Stimulated activated CD4-positive, alpha-beta T cell treated with anti-CD3 and anti-CD28 coated beads, Interleukin-4, amount 100 ng/mL, for 1 hour (primary cell): ENCODE measurements around the gene SLC6A1.
A peak's percentile ranks its signal among the peaks of the same experiment; 100 is the strongest.

Experiments used
- DNase-seq: peaks from one replicate; pipeline ENCODE4 v3.0.0-alpha.2; 2020

SLC6A1 gene

DNA sequence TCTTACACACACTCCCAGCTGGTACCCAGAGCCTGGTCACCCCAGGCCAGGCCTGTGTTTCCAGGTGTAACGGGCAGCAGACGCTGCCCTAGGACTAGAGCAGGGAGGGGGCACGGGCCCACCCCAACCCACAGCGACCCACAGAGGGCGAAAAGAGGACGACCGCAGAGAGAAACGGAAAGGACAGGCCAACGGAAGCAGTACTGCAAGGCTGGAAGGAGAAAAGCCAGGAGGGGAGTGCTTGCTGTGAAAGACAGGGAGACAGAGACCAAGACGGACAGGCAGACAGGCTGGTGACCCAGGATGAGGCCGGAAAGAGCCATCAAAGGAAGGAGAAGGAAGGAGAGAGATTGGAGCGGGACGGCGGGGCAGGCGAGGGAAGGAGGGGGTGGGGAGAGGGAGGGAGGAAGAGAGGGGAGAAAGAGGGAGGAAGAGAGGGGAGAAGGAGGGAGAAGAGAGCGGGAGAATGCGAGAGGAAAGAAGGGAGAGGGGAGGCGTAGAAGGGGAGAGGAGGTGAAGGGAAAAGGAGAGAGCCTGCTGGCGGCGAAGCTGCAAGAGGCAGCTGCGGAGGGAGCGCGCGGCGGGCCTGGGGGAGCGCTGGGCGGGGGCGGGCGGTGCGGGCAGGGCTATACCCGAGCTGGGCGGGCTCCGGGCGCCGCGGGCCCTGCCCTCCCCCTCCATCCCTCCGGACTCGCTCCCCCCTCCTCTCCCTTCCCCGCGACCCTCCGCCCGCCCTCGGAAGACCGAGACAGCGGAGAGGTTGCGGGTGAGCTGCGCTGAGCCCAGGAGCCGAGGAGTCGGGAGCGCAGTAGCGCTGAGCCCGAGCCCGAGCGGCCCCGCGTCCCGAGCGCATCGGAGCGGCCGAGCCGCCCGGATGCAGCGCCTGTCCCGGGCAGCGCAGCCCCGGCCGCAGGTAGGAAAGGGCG, at the start of gene SLC6A1:
Gene SLC6A1, plus strand, starts transcription at position 732 of the 926 bp plus-strand sequence. CDS start 24,464 bp downstream, outside the sequence.
- no peak for DNase-seq

DNA sequence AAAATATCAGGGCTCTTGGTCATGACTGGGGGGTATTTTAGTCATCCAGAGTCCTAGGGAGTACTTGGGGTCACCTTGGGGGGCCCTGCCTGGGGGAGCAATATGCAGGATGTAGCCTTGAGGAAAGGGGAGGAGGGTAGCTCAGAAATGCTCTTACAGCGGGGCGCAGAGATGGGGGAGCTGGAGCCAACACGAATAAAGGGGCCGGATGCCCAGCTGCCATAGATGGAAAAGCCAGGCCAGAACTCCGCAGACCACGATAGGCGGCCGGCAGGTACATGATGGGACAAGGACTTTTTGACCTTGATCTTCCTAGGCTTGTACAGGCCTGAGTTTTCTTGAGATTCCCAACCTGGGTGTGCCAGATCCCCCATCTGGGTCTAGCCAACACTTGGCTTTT, 47.7 kb upstream of the SLC6A1 start:
- no peak for DNase-seq

DNA sequence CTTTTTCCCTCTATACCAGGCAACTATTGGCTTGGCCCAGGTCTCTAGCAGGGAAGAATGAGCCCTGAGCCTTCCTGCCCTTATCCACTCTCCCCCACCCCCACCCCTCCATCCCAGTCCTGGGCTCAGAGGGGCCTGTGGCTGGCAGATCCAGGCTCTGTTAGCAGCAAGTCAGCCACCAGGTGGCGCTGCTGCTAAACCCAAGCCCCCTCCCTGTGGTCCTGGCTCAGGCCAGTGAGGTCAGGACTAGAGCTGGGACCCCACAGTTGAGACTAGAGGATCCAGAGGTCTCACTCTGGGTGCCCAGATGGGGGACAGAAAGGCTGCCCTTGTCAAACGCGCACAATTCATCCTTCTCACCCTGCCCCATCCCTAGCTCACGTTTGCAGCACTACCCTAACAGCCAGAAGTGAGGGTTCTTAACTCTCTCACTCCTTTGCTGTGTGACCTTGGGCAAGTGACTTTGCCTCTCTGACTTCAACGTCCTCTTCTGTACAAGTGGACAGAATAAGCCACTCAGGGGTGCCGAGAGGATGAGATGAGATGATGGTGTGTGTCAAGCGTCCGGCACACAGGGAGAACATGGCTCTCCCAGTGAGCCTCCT, 46.8 kb upstream of the SLC6A1 start:
- peak; percentile 54 for DNase-seq

DNA sequence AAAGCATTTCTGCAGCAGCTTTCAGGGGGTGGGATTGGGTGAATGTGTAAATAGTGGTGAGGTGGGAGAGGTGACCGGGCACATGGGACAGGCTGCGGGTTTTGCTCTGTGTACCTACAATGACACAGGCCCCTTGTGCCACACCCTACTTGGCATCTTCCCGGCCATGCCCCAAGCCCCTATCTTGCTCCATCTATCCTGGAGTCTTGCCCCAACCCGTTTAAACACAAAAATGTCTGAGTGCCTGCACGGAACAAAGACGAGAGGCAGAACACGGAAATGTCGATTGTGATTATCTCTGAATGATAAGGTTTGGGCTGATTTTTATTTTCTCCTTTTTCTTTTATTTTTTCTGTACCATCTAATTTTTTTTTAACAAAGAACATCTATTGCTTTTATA, 46.0 kb upstream of the SLC6A1 start:
- DNase-seq, result no peak

DNA sequence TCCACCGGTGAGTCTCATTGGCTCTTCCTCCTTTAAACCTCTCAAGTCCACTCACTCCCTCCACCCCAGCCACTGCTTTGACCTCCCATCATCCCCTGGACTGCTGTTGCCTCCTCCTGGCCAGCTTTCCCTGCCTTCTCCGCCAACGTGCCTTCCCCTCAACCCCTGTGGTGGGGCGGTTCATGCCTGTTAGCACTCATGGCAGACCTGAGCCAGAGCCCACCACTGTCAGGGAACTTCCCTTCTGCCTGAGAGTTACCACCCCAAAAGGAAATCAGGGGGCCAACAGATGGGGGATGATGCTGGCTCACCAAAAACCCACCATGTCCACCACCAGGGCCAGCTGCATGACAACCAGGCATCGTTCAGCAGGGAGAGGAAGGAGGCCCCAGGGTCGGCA, 44.2 kb upstream of the SLC6A1 start:
- no peak for DNase-seq

DNA sequence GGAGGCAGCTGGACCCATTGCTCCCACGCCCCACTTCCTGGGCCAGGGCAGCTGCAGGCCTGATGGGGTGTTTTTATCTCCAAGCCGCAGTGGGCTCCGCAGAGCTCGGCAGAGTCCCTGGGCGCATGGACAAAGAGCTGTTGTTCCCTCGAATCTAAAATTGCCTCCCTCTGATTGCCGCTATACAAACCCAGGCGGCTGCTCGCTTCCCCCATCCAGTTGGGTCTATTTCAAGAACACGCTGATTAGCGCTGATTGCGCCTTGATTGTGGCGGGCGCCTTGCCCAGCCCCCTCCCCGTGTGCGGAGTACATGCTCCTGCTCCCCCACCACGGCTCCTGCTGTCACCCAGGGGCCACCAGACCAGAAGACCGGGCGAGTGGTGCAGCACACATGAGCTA, 43.4 kb upstream of the SLC6A1 start:
- no peak for DNase-seq

DNA sequence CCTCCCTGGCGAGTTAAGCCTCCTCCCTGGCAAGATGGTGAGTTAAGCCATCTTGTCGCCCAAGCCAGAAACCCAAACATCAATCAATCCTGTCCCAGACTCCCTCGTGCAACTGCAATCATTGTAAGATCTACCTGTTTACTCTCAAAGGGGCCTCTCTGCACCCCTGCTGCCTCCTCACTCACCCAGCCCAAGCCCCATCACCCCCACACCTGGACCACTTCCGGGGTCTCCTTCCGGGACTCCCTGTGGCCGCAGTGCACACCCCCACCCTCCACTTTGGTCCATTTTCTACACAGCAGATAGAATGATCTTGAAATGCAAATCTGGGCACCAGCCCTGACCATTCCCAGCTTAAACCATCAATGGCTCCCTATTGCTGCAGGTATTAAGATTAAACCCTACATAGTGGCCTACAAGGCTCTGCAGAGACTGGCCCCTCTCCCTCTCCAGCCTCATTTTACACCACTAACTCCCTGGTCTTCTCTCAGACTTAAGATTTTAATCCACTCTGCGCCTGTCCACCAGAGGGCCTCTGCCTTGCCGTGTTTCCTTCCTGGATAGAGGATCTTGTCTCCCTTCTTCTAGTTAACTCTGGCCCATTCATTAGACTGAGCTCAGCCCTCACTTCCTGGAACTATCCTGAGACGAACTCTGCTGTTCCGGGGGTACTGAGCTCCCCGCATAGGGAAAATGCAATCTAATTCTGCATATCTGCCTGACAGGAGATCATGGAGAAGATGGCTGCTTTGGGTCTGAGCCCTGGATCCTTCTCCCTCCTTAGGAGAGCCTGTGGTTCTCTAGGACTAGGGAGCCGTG, 41.9 kb upstream of the SLC6A1 start:
- DNase-seq, result no peak

DNA sequence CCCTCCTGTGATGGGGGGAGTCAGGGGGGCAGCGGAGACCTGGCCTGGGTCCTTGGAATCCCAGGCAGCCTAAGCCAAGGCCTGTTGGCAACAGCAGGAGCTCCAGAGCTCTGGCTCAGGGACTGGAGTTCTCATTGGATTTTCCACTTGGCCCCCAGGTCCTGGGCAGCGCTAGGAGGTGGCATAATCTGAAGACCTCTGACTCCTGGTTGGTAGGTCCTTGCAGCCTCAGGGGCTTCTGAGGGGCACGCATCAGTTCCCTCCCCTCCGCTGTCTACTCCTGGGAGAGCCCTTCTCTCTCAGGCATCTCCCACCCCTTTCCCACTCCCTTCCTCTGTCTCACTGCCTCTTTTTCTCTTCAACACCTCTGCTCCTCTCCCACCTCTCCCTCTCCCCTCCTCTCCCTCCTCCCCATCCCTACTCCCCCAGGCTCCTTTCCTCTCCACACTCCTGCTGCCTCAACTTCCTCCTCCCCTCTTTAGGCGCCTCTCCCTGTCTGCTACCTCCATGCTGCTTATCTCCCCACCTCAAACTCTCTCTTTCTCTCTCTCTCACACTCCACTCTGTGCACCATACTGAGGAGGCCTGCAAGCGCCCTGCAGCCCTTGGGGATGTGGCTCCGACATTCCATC, 41.1 kb upstream of the SLC6A1 start:
- no peak for DNase-seq

DNA sequence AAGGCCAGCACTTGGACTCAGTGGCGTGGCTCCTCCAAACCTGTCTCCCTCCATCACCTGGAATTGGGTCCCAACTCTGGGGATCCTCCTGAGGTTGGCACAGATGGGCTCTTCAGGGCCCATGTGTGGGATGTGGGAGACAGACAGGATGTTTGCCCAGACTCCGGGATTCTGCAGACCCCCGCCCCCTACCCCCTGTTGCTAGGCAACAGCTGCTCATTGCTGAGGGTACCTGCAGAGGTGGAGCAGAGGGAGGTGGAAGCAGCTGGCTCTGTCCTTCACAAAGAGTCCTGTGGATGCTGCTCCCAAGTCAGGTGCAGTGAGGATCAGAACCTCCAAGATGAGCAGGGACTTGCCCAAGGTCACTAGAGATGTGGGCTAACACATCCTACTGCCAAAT, 40.0 kb upstream of the SLC6A1 start:
- no peak for DNase-seq

DNA sequence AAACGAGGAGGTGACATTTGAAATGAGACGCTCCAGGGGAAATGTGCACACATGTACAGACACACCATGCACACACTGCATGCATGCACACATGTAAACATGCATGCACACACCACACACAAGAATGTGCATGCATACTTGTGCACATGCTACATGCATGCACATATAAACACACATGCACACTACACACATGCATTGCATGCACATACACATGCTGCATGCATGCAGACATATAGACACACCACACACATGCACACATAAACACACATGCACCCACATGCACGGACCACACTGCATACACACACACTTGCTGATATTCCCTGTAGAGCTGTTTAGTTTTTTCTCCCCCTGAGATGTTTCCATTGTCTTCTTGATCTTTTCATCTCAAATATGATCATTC, 37.8 kb upstream of the SLC6A1 start:
- no peak for DNase-seq

DNA sequence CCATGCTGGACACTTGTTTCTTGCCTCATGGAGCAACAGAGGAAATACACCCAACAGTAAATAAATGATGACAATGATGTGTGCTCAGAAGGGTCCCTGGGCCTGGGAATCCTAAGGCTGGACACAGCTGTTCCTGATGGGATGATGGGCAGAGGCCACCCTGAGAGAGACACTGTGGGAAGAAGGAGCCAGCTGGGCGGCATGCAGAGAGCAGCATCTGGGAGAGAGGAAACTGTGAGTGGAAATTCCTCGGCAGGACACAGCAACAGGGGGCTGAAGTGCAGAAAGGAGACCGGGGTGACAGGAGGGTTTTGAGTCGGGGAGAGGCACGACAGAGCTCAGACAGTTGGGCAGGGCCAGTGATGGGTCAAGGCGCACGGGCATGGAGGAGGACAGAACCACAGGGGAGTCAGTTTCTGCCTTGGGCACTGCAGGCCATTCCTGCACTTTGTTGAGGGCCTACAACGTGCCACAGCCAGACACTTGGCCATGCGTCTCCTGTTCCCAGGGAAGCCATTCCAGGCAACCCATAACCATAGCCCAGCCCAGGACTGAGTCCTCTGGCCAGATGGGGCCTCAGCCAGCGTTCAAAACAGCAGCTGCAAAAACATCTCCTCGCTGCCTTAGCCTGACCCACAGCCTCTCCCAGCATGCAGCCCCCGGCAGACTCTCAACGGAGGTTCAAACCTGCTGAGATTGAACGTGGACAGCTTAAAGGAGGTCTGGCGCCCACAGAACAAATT, 36.7 kb upstream of the SLC6A1 start:
- no peak for DNase-seq

DNA sequence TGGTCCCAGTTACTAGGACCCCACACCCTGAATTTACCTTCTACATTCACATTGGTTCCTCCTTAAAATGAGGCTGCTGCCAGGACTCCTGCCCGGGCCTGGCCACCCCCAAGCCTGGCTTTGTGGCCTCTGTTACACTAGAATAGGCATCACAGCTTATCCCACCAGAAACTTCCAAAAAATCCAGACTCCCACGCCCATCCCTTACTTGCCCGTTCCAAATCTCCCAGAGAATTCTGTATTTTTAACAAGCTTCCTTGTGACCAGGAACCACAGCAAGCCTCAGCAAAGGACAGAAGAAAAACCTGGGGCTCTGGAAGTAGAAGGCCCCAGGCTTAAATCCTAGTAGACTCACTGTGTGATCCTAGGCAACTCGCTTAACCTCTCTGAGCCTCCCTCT, 36.0 kb upstream of the SLC6A1 start:
- DNase-seq, result no peak

DNA sequence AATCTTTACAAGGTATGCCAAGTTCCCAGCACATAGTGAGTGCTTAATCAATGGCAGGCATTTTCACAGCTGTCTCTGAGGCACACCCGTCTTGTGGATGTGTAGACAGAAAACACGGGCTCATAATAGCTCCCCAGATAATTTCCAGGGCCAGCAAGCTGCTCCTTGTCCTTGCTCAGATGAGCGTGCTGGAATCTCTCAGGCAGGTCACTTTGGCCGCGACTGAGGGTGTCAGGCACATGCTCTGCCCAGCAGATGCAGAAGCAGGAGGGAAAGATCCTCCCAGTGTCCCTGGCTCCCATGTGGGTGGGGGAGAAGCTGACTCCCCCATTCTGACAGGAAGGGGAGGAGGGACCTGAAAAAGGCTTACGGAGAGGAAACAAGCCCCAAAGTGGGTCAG, 35.6 kb upstream of the SLC6A1 start:
- no peak for DNase-seq

DNA sequence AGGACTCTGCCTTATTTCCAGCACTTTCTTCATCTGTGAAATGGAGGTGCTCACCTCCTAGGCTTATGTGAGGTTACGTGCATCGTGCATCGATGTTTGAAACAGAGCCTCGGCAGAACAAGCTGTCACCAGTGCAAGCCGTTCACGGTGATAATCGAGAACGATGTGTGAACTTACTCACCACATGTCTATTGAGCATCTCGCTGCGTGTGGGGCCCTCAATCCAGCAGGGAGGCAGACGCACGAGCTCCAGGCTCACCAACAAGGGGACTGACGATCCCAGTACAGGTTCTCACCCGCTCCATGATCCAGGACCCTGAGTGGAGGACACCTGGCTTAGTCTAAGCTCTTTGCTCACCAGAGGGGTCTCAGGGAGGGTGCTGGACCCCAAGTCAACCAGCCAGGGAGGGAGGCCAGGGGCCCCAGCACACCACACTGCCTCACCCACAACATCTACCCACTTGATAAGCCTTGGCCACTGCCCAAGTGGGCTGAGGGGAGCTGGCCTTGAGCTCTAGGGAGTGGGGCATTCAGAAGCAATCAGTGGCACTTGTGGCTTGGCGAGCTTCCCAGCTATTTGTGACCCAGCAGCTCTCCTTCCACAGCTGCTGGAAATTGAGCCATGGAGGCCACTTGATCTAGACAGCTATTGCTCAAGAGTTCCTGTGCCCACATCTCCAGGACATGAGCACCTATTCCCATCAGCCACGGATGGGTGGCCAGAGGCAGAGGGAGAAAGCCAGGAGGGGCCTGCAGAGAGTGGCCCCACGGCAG, 34.4 kb upstream of the SLC6A1 start:
- DNase-seq, result no peak

DNA sequence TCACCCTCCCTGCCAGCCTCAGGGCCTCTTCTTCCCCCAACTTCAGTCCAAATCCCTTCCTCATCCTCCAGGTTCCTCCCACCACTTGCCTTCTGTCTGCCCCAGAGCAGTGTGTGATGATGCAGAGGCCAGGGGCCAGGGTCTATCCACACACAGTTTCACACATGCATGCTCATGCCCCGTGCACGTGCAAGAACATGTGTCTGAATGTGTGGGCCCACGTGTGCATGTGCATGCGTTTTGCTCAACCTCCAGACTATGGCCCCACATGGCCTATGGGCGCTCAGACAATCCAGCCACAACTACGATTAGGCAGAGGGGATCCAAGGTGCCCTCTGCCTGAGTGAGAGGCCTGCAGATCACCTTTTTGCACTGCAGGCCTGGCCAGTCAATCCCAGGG, 32.3 kb upstream of the SLC6A1 start:
- no peak for DNase-seq

DNA sequence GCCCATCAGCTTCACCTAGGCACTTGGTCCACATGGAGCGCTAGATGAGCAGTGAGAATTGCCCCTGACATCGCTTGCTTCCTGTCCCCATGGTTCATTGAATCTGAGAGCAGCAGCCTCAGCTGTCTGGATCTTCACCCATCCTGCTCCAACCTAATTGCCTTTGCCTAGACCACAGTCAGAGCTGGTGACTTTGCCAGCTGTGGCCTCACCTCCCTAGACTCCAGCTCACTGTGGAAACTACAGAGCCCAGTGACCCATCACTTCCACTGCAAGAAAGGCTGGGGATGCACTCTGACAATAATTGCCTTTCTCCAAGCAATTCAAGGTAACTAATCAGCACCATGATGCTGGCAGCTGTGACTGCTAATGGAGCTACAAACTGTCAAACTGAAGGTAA, 30.6 kb upstream of the SLC6A1 start:
- DNase-seq, result no peak

DNA sequence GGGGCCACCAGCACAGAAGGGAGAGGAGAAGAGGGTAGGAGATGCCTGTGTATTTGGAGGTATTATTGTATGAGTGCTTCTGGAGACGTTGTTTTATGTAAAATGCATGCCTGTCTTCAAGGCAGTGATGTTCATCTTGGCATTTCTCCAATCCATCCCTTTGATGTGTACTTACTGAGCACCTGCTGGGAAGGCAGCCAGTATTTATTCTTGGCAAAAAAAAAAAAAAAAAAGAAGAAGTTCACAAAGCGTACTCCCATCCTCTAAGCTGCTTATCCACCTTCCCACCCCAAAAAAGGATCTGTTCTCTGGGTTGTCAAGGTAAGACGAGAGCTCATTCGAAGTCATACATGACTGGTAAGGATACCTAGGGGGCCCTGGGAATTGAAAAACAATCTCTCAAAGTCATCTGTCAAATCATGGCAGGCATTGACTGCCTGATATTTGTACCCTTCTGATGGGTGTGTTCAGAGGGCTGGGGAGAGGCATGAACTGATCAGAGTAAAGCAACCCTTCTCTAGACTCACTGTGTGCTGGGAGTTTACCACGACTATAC, 30.0 kb upstream of the SLC6A1 start:
- DNase-seq, result no peak

DNA sequence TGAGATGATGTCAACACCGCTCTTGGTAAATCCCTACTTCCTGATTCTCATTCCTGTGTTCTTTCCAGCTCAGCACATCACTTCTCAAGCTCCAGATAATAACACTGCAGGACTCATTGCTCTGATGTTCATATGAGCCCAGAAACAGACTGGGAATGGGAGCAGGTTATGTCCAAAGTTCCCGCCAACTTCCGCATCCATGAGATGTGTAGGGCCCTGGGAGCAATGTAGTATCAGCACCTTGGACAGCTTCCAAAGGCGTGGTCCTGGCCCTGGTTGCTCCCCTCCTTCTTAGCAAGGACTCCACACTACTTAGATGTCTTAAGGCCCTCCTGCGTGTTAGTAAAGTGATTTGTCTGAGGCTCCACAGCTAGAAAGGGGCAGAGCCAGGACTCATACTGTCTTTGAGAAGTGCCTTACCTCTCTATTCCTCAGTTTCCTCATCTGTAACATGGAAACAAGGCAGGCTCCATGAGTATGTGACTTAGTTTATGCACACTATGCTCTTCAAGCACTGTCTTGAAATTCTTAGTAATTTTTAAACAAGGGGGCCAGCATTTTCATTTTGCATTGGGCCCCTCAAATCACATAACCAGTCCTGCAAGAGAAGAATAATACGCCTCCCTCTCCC, 27.9 kb upstream of the SLC6A1 start:
- DNase-seq, result no peak

DNA sequence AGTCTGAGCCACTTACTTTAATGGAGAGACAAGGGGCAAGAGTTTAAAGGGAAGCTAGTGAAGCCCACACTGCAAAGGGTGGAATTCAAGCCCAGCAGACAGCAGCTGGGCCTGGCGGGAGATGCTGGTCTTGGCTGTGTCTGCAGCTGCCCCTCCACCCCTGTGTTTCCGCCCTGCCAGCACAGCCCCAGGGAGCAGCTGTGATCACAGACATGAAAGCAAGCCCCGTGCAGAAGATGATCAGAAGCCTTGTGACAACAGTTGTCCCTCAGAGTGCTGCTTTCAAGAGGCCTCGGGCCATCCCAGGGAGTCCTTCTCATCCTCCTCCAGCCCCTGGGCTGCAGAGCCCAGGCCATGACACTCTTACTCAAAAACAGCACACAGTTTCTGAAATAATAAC, 24.1 kb upstream of the SLC6A1 start:
- DNase-seq, result no peak

DNA sequence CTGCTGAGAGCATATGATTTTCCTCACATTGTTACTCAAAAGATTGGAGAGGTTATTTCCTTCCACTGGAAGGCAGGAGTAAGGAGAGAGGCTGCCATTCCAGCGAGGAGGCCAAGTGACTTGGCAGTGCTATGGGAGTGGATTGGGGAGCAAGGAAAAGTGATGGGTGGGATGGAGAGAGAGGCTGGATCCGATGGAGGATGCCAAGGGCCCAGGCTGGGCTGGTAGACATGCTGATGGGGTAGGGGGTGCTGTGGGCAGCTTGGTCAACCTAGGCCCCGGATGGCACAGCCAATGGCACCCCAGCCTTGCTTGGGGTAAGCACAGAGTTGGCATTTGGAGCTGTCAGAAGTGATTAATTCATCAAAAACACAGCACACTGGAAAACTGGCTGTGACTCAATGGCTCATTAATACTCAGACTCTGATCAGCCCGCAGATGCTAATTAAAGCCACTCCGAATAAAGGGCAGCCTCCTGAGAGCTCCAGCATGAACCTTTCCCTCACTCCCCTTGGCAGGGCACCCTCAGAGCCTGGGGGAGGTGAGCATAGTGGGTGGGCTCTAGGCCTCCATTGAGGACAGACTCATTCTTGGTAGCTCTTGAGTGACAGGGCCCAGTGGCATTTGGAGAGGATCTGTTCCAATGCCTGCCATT, 22.1 kb upstream of the SLC6A1 start:
- no peak for DNase-seq
